Astrocyte of the cerebellum (primary cell): ENCODE data around the gene S100A14.

Experiments used
- DNase-seq: peaks from one replicate; pipeline ENCODE4 v3.0.0-alpha.2; 2011; ENCODE audit warnings: low read depth
- H3K4me3 ChIP-seq: 2 replicates; pipeline ENCODE4 v1.5.1; 2011; ENCODE audit warnings: mild to moderate bottlenecking, low read depth, low read length, moderate library complexity
- in situ Hi-C: cut with HindIII; loops from 2 replicates; pipeline ENCODE4 v1.10.0; 2017; ENCODE audit warnings: low sequenced_read_pairs
- TF ChIP-seq, protein P1 (sequence below): IDR thresholded peaks from 2 replicates; pipeline ENCODE4 v1.5.1; 2012; ENCODE audit warnings: low read length, low read depth, moderate library complexity, mild to moderate bottlenecking; ENCODE audit errors: missing control alignments

The S100A14 gene

DNA sequence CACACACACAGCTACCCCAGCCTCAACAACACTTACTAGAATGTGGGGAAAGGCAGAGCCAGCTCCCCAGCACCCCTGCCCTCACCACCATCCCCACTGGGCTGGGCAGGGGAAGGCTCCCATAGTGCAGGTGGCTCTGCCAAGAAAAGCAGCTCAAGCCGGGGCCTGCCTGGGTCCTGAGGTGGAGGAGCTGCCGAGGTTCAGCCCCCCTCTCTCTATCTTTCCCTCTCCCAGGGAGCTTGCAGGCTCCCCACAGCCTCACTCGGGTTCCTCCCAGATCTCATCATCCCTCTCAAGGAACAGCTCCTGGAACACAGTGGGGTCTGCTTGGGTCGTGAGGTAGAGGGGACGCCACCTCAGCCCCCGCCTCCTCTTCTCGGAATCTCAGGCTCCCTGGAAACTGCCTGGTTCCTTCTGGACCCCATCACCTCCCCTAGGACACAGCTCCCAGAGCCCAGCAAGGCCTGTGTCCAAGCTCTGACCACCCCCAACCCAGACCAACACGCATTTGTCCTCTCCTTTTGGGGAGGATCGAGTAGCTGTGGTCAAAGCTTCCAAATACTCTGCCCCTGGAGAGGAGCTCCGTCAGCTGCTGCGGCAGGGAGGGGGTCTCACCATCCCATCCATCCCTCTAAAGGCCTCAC is 3.9 kb downstream of the S100A14 start:
- H3K4me3 ChIP-seq: peak overlapping the region; percentile 72
- in situ Hi-C loops: no loop called here
- DNase-seq: no peak
- TF ChIP-seq, protein P1, sequence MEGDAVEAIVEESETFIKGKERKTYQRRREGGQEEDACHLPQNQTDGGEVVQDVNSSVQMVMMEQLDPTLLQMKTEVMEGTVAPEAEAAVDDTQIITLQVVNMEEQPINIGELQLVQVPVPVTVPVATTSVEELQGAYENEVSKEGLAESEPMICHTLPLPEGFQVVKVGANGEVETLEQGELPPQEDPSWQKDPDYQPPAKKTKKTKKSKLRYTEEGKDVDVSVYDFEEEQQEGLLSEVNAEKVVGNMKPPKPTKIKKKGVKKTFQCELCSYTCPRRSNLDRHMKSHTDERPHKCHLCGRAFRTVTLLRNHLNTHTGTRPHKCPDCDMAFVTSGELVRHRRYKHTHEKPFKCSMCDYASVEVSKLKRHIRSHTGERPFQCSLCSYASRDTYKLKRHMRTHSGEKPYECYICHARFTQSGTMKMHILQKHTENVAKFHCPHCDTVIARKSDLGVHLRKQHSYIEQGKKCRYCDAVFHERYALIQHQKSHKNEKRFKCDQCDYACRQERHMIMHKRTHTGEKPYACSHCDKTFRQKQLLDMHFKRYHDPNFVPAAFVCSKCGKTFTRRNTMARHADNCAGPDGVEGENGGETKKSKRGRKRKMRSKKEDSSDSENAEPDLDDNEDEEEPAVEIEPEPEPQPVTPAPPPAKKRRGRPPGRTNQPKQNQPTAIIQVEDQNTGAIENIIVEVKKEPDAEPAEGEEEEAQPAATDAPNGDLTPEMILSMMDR: no peak

DNA sequence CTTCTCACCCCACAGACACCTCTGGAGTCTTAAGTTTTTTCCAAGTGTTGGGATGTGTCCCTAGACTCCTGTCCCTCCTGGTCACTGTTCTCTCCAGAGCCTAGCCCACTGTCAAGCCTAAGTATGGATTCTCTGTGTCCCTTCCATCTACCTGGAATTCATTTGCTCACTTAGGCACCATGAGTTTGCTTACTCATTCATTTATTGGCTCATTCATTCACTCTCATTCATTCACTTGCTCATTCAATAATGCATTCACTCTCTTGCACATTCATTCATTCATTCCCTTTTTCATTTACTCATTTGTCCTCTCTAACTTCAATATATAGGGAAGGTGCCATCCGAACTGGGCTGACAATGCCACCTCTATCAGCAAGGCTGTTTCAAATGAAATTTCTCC is 4.8 kb downstream of the S100A14 start:
- no peak for DNase-seq
- H3K4me3 ChIP-seq: peak overlapping the region; percentile 72
- TF ChIP-seq, protein P1: no peak
- in situ Hi-C loops: no loop called here

DNA sequence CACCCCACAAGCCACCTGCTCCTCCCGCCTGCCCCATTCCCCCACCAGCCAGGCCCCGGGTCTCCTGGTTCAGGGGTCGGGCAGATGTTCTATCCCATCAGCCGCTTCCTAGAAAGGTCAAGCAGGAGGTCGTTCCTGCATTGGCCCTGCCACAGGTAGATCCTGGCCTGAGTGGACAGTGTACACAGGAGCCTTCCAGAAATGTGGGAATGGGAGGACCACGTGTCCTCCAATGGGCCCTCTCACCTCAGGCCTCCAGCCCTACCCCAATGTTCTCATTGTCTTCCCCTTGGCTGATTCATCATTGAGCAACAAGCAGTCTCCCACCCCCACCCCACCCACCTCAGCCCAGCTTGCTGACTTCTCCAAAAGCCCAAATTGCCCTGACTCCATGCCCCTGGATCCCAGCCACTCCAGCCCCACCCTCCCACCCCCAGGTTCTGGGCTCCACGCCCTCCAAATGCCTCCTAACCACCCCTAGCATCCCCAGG is 5.3 kb downstream of the S100A14 start:
- TF ChIP-seq, protein P1: no peak
- in situ Hi-C loops: no loop called here
- no peak for DNase-seq
- H3K4me3 ChIP-seq: peak overlapping the region; percentile 72

DNA sequence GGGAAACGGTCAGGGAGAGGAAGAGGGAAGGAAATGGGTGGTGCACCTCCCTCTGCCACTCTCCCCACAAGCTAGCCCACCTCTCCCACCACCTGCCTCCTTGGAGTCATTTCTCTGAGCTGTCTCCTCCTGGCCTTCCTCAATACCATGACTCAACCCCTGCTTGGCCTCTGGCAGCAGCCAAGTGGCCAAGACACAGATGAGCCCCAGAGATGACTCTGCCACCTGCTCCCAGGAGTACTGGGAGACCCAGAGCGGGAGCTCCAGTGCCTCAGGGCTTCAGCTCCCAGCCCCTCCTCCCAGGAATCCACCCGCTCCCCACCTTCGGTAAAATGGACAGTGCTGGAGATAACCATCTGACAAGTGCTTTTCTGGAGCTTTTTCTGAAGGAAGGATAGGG is 5.8 kb downstream of the S100A14 start:
- in situ Hi-C loops: no loop called here
- DNase-seq: no peak
- H3K4me3 ChIP-seq: no peak overlapping the region
- TF ChIP-seq, protein P1: no peak

DNA sequence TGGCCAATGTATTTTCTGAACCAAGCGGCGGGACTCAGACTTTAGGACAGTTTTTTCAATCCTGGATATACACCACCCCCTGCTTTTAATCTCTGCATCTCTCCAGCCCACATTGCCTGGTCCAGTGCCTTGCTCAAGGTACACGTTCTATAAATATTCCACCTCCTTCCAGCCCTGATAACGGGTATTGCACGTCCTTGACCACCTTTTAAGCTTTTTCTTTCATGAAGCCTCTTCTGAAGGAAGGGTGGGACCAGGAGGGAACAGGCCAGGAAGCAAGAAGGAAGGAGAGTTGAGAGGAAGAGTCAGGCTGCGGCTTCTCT is 6.6 kb downstream of the S100A14 start:
- TF ChIP-seq, protein P1: no peak
- no peak for DNase-seq
- H3K4me3 ChIP-seq: peak overlapping the region; percentile 35
- in situ Hi-C loops: no loop called here

DNA sequence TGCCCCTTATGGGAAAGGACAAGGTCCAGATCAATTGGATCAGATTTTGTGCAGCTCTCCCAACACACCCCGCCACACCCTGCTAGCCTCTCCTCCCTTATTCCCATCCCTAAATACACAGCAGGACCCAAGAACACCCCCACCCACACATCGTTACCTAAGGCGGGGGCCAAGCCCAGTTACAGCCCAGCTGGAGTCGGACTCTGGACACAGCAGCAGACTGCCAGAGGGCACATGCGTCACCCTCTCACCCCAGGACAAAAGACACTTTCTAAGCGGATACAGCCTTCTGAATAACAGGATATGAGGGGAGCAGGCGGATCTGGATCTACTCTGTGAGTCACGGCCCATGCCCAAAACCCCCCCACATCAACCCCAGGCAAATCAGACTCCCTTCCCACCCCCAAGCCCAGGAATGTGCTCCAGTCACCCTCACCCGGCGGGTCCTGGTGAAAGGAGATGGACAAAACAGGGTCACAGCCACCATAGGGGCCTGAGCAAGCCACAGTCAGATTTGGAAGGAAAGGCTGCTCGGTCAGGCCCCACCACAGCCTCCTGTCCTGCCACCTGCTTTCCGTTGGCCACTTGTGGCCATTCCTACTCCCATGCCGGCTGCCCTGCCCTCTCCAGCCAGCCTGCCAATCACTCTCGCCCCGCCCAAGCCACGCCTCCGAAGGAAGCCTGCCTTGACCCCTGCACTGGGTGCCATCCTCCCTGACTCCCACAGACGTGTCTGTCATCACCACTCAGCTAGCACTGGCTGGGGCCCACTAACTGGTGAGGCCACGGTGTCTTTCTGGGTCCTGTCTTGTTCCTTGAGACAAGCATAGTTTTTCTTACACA is 7.2 kb downstream of the S100A14 start:
- DNase-seq: peak; percentile 58
- TF ChIP-seq, protein P1: no peak
- in situ Hi-C loops: no loop called here
- peak overlapping the region; percentile 35 for H3K4me3 ChIP-seq
